ENCODE measurements around the gene UPB1.

UPB1 gene

DNA sequence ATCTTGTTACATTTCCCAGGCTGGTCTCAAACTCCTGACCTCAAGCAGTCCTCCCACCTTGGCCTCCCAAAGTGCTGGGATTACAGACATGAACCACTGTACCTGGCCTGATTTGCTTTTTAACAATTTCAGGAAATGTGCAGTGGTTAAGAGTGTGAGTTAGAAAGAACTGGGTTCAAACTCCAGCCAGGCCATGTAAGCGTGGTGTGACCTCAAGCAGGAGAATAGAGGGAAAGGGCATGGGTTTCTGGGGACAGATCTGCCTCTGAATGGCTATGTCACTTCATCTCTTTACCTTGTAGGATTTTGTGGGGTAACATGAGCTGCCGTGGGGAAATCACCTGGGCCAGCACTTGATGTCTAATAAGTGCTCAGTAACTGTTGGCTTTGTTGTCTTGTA, 69.9 kb downstream of the UPB1 start:
- no peak for DNase-seq (ENCODE audit: low read depth)

DNA sequence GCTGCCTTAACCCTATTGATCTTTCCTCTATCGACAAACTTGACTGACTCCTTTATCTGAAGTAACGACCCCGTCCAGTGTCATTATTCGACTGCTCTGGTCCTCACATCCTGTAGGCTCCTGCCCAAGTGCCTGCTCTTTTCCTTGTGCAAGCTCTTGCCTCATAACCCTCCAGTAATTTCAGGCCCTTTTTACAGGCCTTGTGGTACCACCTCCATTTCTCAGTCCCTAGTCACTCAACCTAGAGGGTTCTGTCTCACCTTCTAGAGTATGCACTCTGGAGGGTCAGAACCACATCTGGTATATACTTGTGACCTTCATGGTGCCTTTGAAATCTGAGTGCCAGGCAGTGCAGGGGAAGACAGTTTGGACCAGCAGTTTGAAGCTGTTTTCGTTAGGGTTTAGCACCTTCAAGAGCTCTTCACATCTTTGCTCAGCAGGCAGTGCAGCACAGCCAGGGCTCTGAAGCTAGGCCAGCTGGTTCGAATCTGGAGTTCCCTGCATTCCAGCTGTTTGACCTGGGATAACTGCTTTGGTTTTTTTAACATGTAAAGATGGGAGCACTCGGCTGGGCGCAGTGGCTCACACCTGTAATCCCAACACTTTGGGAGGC, 71.9 kb downstream of the UPB1 start:
- no peak for DNase-seq (ENCODE audit: low read depth)

DNA sequence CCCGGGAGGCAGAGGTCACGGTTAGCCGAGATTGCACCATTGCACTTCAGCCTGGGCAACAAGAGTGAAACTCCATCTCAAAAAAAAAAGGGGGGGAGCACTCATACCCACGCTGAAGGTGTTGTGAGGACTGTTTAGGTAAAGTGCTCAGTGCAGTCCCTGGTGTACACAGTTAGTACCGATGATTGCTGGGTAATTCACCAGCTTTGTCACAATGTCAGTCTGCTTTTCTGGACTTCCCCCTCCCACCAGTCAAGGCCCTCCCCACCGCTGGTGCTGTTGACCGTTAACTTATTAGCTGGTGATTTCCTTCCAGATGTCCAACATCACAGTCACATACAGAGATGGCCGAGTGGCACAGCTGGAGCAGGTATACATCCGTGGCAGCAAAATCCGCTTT, 72.5 kb downstream of the UPB1 start:
- no peak for DNase-seq (ENCODE audit: low read depth)

DNA sequence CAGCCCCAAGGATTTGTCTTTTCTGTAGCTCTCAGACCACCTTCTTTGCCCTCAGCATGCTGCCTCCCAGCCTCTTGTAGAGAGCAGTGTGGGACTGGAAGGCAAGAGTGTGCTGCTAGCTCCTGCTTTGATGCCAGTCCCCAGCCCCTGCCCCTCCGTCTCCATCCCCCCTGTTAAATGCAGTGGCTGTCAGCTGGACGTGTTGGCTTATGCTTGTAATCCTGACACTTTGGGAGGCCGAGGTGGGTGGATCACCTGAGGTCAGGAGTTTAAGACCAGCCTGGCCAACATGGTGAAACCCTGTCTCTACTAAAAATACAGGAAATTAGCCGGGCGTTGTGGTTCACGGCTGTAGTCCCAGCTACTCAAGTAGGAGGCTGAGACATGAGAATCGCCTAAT, 76.1 kb downstream of the UPB1 start:
- DNase-seq (ENCODE audit: low read depth): no peak

DNA sequence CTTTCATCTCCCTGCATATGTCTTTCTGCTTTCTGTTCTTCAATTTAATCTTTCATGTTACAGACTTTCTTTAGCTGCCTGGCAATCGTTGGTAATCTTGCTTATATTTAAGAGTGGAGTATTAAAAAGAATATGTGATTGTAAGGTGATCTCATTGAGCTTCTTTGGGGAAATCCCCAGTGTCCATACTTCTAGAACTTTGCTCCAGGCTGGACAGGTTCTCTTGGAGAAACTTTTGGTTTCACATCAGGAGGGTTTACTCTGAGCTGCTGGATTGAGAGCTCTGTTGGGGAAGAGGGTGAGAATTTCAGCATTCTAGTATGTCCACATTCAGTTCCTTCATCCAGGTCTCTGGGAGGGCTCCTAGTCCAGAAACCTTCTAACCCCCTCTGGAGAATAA, 81.6 kb downstream of the UPB1 start:
- DNase-seq (ENCODE audit: low read depth): no peak

Data from CMK (cell line).